ENCODE data around the gene MCTP2.

DNA sequence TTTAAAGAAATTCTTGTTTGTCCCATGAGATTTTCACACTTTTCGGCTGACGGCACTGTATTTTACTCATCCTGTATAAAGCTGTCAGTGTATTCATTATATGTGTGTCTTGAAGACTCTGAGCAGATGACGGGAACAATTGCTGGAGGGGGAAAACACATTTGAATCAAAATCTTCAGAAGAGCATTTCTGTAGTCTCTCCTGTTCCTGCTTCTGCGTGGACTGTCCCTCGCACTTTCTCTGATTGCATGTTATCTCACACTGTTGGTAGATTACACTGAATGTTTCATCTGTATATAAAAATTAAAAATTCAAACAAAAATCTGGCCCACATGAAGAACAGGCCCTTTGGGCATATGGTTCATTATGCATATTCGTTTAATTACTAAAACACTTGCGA lies 184.9 kb downstream of the MCTP2 start:
- TF ChIP-seq POLR2A (IDR thresholded peaks at IDR 0.05) = no peak
- TF ChIP-seq, protein P1, sequence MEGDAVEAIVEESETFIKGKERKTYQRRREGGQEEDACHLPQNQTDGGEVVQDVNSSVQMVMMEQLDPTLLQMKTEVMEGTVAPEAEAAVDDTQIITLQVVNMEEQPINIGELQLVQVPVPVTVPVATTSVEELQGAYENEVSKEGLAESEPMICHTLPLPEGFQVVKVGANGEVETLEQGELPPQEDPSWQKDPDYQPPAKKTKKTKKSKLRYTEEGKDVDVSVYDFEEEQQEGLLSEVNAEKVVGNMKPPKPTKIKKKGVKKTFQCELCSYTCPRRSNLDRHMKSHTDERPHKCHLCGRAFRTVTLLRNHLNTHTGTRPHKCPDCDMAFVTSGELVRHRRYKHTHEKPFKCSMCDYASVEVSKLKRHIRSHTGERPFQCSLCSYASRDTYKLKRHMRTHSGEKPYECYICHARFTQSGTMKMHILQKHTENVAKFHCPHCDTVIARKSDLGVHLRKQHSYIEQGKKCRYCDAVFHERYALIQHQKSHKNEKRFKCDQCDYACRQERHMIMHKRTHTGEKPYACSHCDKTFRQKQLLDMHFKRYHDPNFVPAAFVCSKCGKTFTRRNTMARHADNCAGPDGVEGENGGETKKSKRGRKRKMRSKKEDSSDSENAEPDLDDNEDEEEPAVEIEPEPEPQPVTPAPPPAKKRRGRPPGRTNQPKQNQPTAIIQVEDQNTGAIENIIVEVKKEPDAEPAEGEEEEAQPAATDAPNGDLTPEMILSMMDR (IDR thresholded peaks at IDR 0.05 in 4 of 5, conservative IDR thresholded peaks at IDR 0.05 in 1 of 5) = no peak

All from gastrocnemius medialis (tissue), 4 donors.